SK-N-SH (cell line): ENCODE measurements around the gene CMTM8.

ENCODE experiments used
- CTCF ChIP-seq: fragments of 200-600 bp; sonication (generic); IDR thresholded peaks from 2 replicates; pipeline ENCODE4 v1.6.1; 2017; ENCODE audit warnings: antibody characterized with exemption, mild to moderate bottlenecking, moderate library complexity
- MXI1 ChIP-seq: IDR thresholded peaks from 2 replicates; pipeline ENCODE4 v1.6.1; 2012; ENCODE audit warnings: mild to moderate bottlenecking, low read depth, low read length, improper control_type of control experiment
- POLR2AphosphoS5 ChIP-seq: IDR thresholded peaks from 2 replicates; pipeline ENCODE4 v1.6.1; 2012; ENCODE audit warnings: low read depth, low read length
- RCOR1 ChIP-seq: fragments of 150-350 bp; IDR thresholded peaks from 2 replicates; pipeline ENCODE4 v1.6.1; 2017; ENCODE audit warnings: antibody characterized with exemption, low read length
- REST ChIP-seq: IDR thresholded peaks from 2 replicates; pipeline ENCODE4 v1.6.1; 2012; ENCODE audit warnings: mild to moderate bottlenecking, low read depth, low read length, moderate library complexity
- RFX5 ChIP-seq: IDR thresholded peaks from 2 replicates; pipeline ENCODE4 v1.6.1; 2012; ENCODE audit warnings: mild to moderate bottlenecking, improper control_type of control experiment, low read length
- SMC3 ChIP-seq: IDR thresholded peaks from 2 replicates; pipeline ENCODE4 v1.6.1; 2012; ENCODE audit warnings: low read depth, low read length, improper control_type of control experiment
- USF2 ChIP-seq: fragments of 150-350 bp; IDR thresholded peaks from 2 replicates; pipeline ENCODE4 v1.6.1; 2017; ENCODE audit warnings: antibody characterized with exemption, low read length, low read depth, borderline replicate concordance
- ZBTB33 ChIP-seq: IDR thresholded peaks from 2 replicates; pipeline ENCODE4 v1.4.0; 2012; ENCODE audit warnings: low read depth, borderline replicate concordance

GRCh38 chr3:32347343-32348125 lies 109.1 kb downstream of the CMTM8 start:
- TF ChIP-seq CTCF (no peak), RFX5 (no peak), REST (no peak), RCOR1 (no peak), ZBTB33 (no peak), USF2 (no peak), MXI1 (no peak), POLR2AphosphoS5 (no peak), SMC3 (no peak)
